Endothelial cell of umbilical vein (primary cell): ENCODE data around the gene MAPK4.

Source experiments
- CTCF ChIP-seq, 2 donors: IDR thresholded peaks; 1 replicate in 1 of 2; 2 replicates in 1 of 2; pipeline ENCODE4 v1.5.1; 2011; ENCODE audit warnings: low read length in 2 of 2, mild to moderate bottlenecking in 2 of 2, moderate library complexity in 2 of 2, control low read depth in 1 of 2, inconsistent platforms in 1 of 2, low read depth in 1 of 2; ENCODE audit not compliant: insufficient read depth in 1 of 2; ENCODE audit errors: extremely low read depth in 1 of 2
- EZH2 ChIP-seq: IDR thresholded peaks from 2 replicates; pipeline ENCODE4 v1.6.1; 2012; ENCODE audit warnings: borderline replicate concordance, low read depth, mild to moderate bottlenecking, moderate library complexity, low read length, inconsistent platforms; ENCODE audit not compliant: severe bottlenecking
- FOS ChIP-seq: IDR thresholded peaks from 2 replicates; pipeline ENCODE4 v1.6.1; 2011; ENCODE audit warnings: mild to moderate bottlenecking, low read length, moderate library complexity, borderline replicate concordance; ENCODE audit not compliant: insufficient read depth
- POLR2A ChIP-seq: IDR thresholded peaks from 2 replicates; pipeline ENCODE4 v1.6.1; 2012; ENCODE audit warnings: low read depth, mild to moderate bottlenecking, control low read depth, low read length
- TF ChIP-seq, protein P1 (sequence below): IDR thresholded peaks from 2 replicates; pipeline ENCODE4 v1.6.1; 2011; ENCODE audit not compliant: insufficient read depth, insufficient read length

DNA sequence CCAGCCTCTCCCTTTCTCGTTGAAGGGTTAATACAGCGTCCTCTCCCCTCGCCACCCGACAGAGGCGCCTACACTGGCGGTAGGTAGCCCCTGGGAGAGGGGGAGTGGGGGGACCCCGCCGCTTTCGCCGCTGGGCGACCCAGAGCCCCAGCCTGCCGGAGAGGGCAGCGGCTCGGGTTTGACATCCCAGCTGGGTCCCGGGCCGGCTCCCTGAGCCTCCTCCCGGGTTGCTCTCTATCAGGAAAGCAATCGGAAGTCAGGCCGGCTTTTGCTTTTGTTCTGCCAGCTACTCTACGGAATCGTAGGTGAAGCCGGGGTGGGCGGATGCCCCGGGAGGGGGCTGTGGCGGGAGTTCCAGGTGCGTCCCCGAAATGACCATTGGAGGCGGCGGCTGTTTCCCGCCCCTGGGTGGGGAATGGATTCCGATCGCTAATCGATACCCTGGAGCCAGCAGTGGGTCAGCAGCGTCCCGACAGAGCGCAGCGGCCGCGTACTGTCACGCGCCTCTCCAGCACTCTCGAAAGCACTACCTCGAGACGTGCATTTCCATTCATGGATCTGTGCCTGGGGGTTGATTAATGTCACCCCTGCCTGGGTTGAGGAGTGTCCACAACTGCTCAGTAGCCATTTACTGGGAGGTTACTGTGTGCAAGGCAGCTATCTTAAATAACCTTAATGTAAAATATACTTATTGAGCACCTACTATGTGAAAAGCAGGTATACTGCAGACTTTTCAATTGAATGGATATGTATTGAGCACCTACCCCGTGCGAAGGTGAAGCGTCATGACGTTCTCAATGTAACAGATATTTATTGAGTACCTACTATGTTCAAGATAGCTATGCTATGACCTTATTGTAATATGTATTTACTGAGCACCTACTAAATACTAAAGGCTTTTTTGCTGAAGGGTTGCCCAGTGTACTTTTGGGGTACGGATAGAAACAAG lies 1.1 kb downstream of the MAPK4 start:
- TF ChIP-seq CTCF (IDR thresholded peaks at IDR 0.05; ENCODE audit: extremely low read depth in 1 of 2, insufficient read depth in 1 of 2, low read depth in 1 of 2, low read length in 2 of 2) (no peak), POLR2A (no peak), EZH2 (peak; percentile 67), FOS (no peak)
- TF ChIP-seq, protein P1, sequence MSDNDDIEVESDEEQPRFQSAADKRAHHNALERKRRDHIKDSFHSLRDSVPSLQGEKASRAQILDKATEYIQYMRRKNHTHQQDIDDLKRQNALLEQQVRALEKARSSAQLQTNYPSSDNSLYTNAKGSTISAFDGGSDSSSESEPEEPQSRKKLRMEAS = no peak
